ENCODE data around the gene PAX4. TPM values are rescaled to one million over a fixed set of nuclear protein-coding genes. Genes with fewer than 3 reads are reported as not detected.

PAX4 gene
- total and polyA plus RNA-seq, 5 donors from 2014 or later: not detected

DNA sequence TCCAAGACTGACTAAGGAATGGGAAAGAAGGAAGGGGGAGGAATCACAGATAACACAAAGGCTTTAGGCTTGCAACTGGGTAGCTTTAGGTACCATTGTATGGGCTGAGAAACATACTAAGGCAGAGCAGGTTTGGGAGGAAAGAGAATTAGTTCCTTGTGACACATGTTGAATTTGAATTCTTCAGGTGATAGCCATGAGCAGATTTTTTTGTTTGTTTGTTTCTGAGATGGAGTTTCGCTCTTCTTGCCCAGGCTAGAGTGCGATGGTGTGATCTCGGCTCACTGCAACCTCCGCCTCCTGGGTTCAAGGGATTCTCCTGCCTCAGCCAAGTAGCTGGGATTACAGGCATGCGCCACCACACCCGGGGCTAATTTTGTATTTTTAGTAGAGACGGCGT lies 29.7 kb upstream of the PAX4 start:
- Histone ChIP-seq H3K27ac (ENCODE audit: insufficient read depth, low read length, poor library complexity, severe bottlenecking) (no peak overlapping the region), H3K27me3 (ENCODE audit: control insufficient read depth, insufficient read depth, low read length) (no peaks in the 10 kb centered on the region), H3K4me1 (ENCODE audit: control insufficient read depth, insufficient read depth, low read length, poor library complexity, severe bottlenecking) (peaks cover 5% of the 10 kb centered on the region), H3K4me3 (ENCODE audit: low read depth, low read length) (no peak overlapping the region), H3K36me3 (ENCODE audit: control insufficient read depth, insufficient read depth, low read length) (no peaks in the 10 kb centered on the region), H3K9me3 (ENCODE audit: control insufficient read depth in 2 of 2, low read length in 2 of 2) (no peaks in the 10 kb centered on the region)
- H3K27me3 Mint-ChIP-seq: peaks cover 12% of the 10 kb centered on the region
- no peak for ATAC-seq (ENCODE audit: low read depth in 2 of 2)
- H3K36me3 Mint-ChIP-seq: no peaks in the 10 kb centered on the region
- H3K4me3 Mint-ChIP-seq: no peak overlapping the region
- H3K27ac Mint-ChIP-seq: no peak overlapping the region
- peaks cover 0 to 17% (median 1%) of the 10 kb centered on the region in 4 donors for H3K4me1 Mint-ChIP-seq
- DNase-seq: no peak
- peaks cover 0 to 2% (median 0%) of the 10 kb centered on the region in 7 donors for H3K9me3 Mint-ChIP-seq

DNA sequence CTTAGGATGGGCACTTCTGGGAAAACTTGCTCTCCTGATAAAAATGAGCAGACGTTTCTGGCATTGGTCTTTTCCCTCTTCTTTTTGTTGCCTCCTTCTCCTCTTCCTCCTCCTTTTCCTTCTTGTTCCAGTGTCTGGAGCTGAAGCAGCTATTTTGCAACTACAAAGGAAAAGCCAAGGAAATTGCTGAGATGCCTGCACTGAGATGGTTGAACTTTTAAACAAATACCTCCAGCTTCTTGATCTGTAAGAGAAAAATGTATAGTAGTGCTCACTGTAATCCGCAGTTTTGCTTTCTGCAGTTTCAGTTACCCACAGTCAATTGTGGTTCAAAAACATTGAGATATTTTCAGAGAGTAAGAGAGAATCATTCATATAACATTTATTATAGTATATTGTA lies 26.5 kb upstream of the PAX4 start:
- Histone ChIP-seq H3K27me3 (ENCODE audit: control insufficient read depth, insufficient read depth, low read length) (peaks cover 3% of the 10 kb centered on the region), H3K36me3 (ENCODE audit: control insufficient read depth, insufficient read depth, low read length) (no peaks in the 10 kb centered on the region), H3K27ac (ENCODE audit: insufficient read depth, low read length, poor library complexity, severe bottlenecking) (no peak overlapping the region), H3K4me3 (ENCODE audit: low read depth, low read length) (no peak overlapping the region), H3K4me1 (ENCODE audit: control insufficient read depth, insufficient read depth, low read length, poor library complexity, severe bottlenecking) (no peaks in the 10 kb centered on the region), H3K9me3 (ENCODE audit: control insufficient read depth in 2 of 2, low read length in 2 of 2) (no peaks in the 10 kb centered on the region)
- peaks cover 0 to 2% (median 0%) of the 10 kb centered on the region in 7 donors for H3K9me3 Mint-ChIP-seq
- no peak overlapping the region for H3K27ac Mint-ChIP-seq
- H3K27me3 Mint-ChIP-seq: peaks cover 27% of the 10 kb centered on the region
- no peak for ATAC-seq (ENCODE audit: low read depth in 2 of 2)
- H3K4me1 Mint-ChIP-seq: no peaks in the 10 kb centered on the region
- no peak for DNase-seq
- H3K36me3 Mint-ChIP-seq: no peaks in the 10 kb centered on the region
- no peak overlapping the region for H3K4me3 Mint-ChIP-seq

GRCh38 chr7:127638197-127638596 lies 20.3 kb upstream of the PAX4 start:
- H3K36me3 Mint-ChIP-seq: no peaks in the 10 kb centered on the region
- Histone ChIP-seq H3K27me3 (ENCODE audit: control insufficient read depth, insufficient read depth, low read length) (peaks cover 8% of the 10 kb centered on the region), H3K36me3 (ENCODE audit: control insufficient read depth, insufficient read depth, low read length) (no peaks in the 10 kb centered on the region), H3K4me1 (ENCODE audit: control insufficient read depth, insufficient read depth, low read length, poor library complexity, severe bottlenecking) (no peaks in the 10 kb centered on the region), H3K4me3 (ENCODE audit: low read depth, low read length) (no peak overlapping the region), H3K9me3 (ENCODE audit: control insufficient read depth in 2 of 2, low read length in 2 of 2) (no peaks in the 10 kb centered on the region), H3K27ac (ENCODE audit: insufficient read depth, low read length, poor library complexity, severe bottlenecking) (no peak overlapping the region)
- no peaks in the 10 kb centered on the region for H3K4me1 Mint-ChIP-seq
- ATAC-seq (ENCODE audit: low read depth in 2 of 2) (no peak), DNase-seq (no peak)
- peaks cover 0 to 5% (median 0%) of the 10 kb centered on the region in 7 donors for H3K9me3 Mint-ChIP-seq
- H3K4me3 Mint-ChIP-seq: no peak overlapping the region
- H3K27ac Mint-ChIP-seq: no peak overlapping the region
- peaks cover 55% of the 10 kb centered on the region for H3K27me3 Mint-ChIP-seq

DNA sequence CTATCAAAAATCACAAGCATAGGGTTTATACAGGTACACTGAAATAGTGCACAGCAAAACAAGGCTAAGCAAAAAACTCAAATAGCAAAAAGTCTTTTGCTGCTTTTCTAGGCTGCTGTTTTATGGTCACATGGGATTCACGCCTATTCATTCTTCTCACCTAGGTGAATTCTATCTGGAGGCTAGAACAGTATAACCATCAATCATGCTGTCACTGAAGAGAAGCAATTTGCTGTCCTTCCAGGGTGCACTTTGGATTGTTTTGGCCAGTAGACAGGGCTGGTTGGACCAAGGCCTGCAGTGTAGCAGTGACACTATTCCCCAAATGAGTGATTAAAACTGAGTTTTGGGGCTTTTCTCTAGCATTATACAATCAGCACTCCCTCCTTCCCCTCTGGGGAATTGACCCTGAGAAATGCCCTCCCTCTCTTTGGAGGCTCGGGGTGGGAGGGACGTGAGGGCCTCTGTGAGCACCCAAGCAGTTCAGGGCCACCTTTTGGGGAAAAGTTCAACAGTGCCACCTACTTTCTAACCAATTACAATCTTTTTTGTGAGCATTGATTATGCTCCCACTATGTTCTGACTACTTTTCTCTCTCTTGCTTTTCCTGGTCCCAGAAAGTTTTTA lies 17.8 kb upstream of the PAX4 start:
- H3K9me3 ChIP-seq (ENCODE audit: control insufficient read depth in 2 of 2, low read length in 2 of 2): no peaks in the 10 kb centered on the region
- ATAC-seq (ENCODE audit: low read depth in 2 of 2) (no peak), DNase-seq (no peak)
- Mint-ChIP-seq H3K9me3 (peaks cover 0 to 5% (median 0%) of the 10 kb centered on the region in 7 donors), H3K27me3 (peaks cover 62% of the 10 kb centered on the region), H3K27ac (no peak overlapping the region), H3K4me1 (no peaks in the 10 kb centered on the region), H3K36me3 (no peaks in the 10 kb centered on the region), H3K4me3 (no peak overlapping the region)
- no peak overlapping the region for H3K27ac ChIP-seq (ENCODE audit: insufficient read depth, low read length, poor library complexity, severe bottlenecking)
- H3K4me1 ChIP-seq (ENCODE audit: control insufficient read depth, insufficient read depth, low read length, poor library complexity, severe bottlenecking): no peaks in the 10 kb centered on the region
- H3K4me3 ChIP-seq (ENCODE audit: low read depth, low read length): no peak overlapping the region
- no peaks in the 10 kb centered on the region for H3K36me3 ChIP-seq (ENCODE audit: control insufficient read depth, insufficient read depth, low read length)
- H3K27me3 ChIP-seq (ENCODE audit: control insufficient read depth, insufficient read depth, low read length): peaks cover 8% of the 10 kb centered on the region

DNA sequence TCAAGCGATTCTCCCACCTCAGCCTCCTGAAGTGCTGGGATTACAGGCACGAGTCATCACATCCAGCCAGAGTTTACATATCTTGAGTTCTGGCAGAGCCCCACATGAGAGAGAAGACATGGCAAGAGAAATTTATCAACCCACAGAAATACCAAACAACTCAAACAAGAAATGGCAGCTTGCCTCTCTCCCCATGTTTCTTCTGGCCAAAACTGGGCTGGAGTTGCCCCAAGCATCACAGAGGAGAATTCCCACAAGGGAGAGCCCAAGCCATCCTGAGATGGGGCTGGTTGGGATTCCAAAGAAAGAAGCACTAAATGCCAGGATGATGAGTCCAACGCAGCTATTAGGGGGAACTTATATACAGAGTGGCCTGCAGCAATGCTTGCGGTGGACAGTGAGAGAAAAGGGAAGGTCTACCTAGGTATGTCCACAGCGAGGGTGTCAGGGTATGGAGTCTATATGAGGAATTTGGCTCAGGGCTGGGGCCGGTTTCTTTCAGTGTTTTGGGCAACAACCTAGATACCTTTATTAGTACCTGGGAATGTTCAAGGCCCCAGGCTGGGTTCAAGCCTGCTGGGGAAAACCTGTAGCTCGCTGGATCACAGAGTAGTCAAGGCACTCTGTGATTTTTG lies 14.5 kb upstream of the PAX4 start:
- peaks cover 0 to 3% (median 0%) of the 10 kb centered on the region in 4 donors for H3K4me1 Mint-ChIP-seq

DNA sequence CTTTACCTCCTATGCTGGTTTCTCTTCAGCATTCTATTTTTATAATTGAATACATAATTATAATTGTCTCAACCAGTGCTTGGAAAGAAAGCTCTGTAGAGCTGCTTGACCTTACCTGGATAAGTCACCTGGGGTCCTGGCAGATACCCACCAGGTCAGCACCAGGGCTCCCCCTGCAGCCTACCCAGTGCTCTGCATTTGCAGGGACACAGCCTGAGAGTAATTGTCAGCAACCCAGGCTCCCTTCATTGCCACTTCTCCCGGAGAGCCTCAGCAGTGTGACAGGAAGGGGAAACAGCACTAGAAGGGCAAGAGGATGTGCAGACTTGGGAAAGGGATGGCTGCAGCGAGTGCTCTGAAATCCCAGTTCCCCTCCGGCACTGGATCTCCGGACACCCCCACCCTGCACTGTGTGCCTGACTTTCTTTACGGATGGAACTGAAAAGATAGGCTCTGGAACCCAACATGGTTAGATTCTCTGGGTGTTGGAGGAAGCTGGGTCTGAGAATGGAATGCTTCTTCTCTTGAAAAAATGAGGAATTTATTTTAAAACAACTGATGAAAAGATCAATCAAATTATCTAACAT lies 11.4 kb upstream of the PAX4 start:
- no peaks in the 10 kb centered on the region for H3K9me3 ChIP-seq (ENCODE audit: control insufficient read depth in 2 of 2, low read length in 2 of 2)
- ATAC-seq (ENCODE audit: low read depth in 2 of 2) (no peak), DNase-seq (peak in 1 of 3 donors; percentile 22)
- H3K4me1 ChIP-seq (ENCODE audit: control insufficient read depth, insufficient read depth, low read length, poor library complexity, severe bottlenecking): no peaks in the 10 kb centered on the region
- no peaks in the 10 kb centered on the region for H3K36me3 ChIP-seq (ENCODE audit: control insufficient read depth, insufficient read depth, low read length)
- H3K27me3 ChIP-seq (ENCODE audit: control insufficient read depth, insufficient read depth, low read length): peaks cover 3% of the 10 kb centered on the region
- H3K9me3 Mint-ChIP-seq: peaks cover 0 to 5% (median 0%) of the 10 kb centered on the region in 7 donors
- H3K36me3 Mint-ChIP-seq: no peaks in the 10 kb centered on the region
- no peak overlapping the region for H3K4me3 Mint-ChIP-seq
- H3K4me1 Mint-ChIP-seq: peaks cover 0 to 3% (median 0%) of the 10 kb centered on the region in 4 donors
- H3K4me3 ChIP-seq (ENCODE audit: low read depth, low read length): no peak overlapping the region
- H3K27ac Mint-ChIP-seq: peak overlapping the region in 1 of 3 donors; percentile 17
- H3K27ac ChIP-seq (ENCODE audit: insufficient read depth, low read length, poor library complexity, severe bottlenecking): no peak overlapping the region
- H3K27me3 Mint-ChIP-seq: peaks cover 42% of the 10 kb centered on the region

More for the DNA sequence above, 14.5 kb upstream of the PAX4 start:
- no peaks in the 10 kb centered on the region for H3K36me3 ChIP-seq (ENCODE audit: control insufficient read depth, insufficient read depth, low read length)
- DNase-seq (no peak), ATAC-seq (ENCODE audit: low read depth in 2 of 2) (no peak)
- H3K36me3 Mint-ChIP-seq: no peaks in the 10 kb centered on the region
- H3K4me1 ChIP-seq (ENCODE audit: control insufficient read depth, insufficient read depth, low read length, poor library complexity, severe bottlenecking): no peaks in the 10 kb centered on the region
- H3K27ac Mint-ChIP-seq: no peak overlapping the region
- H3K9me3 Mint-ChIP-seq: peaks cover 0 to 5% (median 0%) of the 10 kb centered on the region in 7 donors
- no peak overlapping the region for H3K4me3 Mint-ChIP-seq
- H3K4me3 ChIP-seq (ENCODE audit: low read depth, low read length): no peak overlapping the region
- H3K27ac ChIP-seq (ENCODE audit: insufficient read depth, low read length, poor library complexity, severe bottlenecking): no peak overlapping the region
- H3K27me3 Mint-ChIP-seq: peaks cover 51% of the 10 kb centered on the region
- no peaks in the 10 kb centered on the region for H3K9me3 ChIP-seq (ENCODE audit: control insufficient read depth in 2 of 2, low read length in 2 of 2)
- peaks cover 5% of the 10 kb centered on the region for H3K27me3 ChIP-seq (ENCODE audit: control insufficient read depth, insufficient read depth, low read length)

GRCh38 chr7:127628445-127628844 lies 10.5 kb upstream of the PAX4 start:
- H3K27ac ChIP-seq (ENCODE audit: insufficient read depth, low read length, poor library complexity, severe bottlenecking): no peak overlapping the region
- no peaks in the 10 kb centered on the region for H3K9me3 ChIP-seq (ENCODE audit: control insufficient read depth in 2 of 2, low read length in 2 of 2)
- no peak overlapping the region for H3K4me3 ChIP-seq (ENCODE audit: low read depth, low read length)
- DNase-seq (no peak), ATAC-seq (ENCODE audit: low read depth in 2 of 2) (no peak)
- Mint-ChIP-seq H3K27ac (no peak overlapping the region), H3K4me3 (no peak overlapping the region), H3K27me3 (peaks cover 33% of the 10 kb centered on the region), H3K36me3 (no peaks in the 10 kb centered on the region), H3K9me3 (peaks cover 0 to under 1% (median 0%) of the 10 kb centered on the region in 7 donors), H3K4me1 (peaks cover 0 to 3% (median 0%) of the 10 kb centered on the region in 4 donors)
- H3K27me3 ChIP-seq (ENCODE audit: control insufficient read depth, insufficient read depth, low read length): peaks cover 3% of the 10 kb centered on the region
- H3K4me1 ChIP-seq (ENCODE audit: control insufficient read depth, insufficient read depth, low read length, poor library complexity, severe bottlenecking): no peaks in the 10 kb centered on the region
- H3K36me3 ChIP-seq (ENCODE audit: control insufficient read depth, insufficient read depth, low read length): no peaks in the 10 kb centered on the region

Measured in CD4-positive, CD25-positive, alpha-beta regulatory T cell (primary cell).